Measurements from ENCODE around the gene KARS1.

DNA sequence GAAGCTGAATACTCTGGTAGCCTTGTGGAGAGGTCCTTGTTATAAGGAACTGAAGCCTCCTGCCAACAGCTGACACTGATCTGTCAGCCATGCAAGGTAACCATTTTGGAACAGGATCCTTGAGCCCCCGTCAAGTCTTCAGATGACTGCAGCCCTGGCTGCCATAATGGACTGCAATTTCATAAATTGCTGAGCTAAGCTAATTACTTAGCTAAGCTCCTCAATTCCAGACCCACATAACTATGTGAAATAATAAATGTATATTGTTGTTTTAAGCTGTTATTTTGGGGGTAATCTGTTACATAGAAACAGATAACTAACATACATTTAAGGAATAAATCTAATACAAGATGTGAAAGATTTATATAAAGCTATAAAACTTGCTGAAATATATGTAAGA, 41.0 kb downstream of the KARS1 start:
- TF ChIP-seq, protein P1, sequence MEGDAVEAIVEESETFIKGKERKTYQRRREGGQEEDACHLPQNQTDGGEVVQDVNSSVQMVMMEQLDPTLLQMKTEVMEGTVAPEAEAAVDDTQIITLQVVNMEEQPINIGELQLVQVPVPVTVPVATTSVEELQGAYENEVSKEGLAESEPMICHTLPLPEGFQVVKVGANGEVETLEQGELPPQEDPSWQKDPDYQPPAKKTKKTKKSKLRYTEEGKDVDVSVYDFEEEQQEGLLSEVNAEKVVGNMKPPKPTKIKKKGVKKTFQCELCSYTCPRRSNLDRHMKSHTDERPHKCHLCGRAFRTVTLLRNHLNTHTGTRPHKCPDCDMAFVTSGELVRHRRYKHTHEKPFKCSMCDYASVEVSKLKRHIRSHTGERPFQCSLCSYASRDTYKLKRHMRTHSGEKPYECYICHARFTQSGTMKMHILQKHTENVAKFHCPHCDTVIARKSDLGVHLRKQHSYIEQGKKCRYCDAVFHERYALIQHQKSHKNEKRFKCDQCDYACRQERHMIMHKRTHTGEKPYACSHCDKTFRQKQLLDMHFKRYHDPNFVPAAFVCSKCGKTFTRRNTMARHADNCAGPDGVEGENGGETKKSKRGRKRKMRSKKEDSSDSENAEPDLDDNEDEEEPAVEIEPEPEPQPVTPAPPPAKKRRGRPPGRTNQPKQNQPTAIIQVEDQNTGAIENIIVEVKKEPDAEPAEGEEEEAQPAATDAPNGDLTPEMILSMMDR (IDR thresholded peaks at IDR 0.05): no peak
- TF ChIP-seq POLR2A (IDR thresholded peaks at IDR 0.05): no peak
